GM19035 (cell line): ENCODE data around the gene DDA1.
"Not testable (repeated sequence)": the region's sequence is repeated elsewhere in the genome, so short reads cannot be mapped to it uniquely, and the experiment has no call there.

Experiments
- ATAC-seq: cut with Tn5 transposase; IDR thresholded peaks from one replicate; pipeline ENCODE4 v1.9.1; 2021; ENCODE audit not compliant: unreplicated experiment

DDA1 gene

DNA sequence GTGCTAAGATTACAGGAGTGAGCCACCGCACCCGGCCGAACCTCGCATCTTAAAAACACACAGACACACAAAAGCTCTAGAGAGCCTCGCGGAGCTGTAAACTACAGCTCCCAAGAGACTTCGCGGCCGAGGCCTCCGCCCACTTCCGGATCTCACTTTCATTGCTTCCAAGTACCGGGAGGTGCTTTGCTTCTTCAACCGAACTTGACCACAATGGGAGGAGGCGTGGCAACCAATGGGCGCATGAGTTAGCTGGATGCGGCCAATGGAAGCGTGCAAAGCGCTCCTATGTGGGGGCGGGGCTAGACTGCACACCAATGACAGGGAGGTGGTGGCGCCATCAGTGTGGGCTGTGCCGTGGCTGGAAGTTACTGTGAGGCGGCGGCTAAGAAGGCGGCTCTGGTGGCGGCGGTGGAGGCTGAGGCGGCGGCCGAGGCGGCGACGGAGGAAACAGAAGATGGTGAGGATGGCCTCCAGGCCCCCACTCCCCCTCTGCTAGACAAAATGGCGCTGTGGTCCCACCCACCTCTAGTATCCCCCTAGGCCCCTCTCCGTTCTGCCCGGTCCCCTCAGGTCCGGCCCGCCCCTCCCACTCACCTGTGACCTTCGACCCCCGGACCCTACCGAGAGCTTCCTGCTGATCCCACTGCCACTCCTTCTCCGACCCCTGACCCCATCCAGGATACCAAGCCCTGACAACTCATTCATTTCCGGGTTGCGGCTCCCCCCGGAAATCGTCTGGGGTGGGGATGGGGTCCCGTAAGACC lies at the start of gene DDA1:
TSS of gene DDA1 (plus strand) at position 366 of the 767 bp plus-strand sequence. CDS start at position 458, 92 bp downstream.
- peak; percentile 59 for ATAC-seq

DNA sequence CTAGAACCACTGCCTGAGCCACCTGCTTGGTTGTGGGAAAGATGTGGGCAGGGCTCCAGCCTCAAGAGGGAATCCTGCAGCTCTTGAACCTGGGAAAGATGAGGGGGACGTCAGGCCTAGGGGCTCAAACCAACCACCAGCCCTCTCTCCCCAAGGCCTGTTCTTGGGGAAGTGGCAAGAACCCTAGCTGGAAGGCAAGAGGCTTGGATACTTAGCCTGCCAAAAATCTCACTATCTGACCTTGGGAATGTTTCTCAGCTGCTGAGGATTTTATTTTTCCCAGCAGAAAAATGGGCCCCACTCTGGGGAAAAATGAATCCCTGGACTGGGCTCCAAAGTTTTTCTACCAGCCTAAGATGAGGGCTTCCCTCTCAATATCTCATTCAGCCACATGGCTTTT lies 49.4 kb upstream of the DDA1 start:
- no peak for ATAC-seq

GRCh38 chr19:17260842-17261325 lies 48.5 kb upstream of the DDA1 start:
- peak; percentile 88 for ATAC-seq

DNA sequence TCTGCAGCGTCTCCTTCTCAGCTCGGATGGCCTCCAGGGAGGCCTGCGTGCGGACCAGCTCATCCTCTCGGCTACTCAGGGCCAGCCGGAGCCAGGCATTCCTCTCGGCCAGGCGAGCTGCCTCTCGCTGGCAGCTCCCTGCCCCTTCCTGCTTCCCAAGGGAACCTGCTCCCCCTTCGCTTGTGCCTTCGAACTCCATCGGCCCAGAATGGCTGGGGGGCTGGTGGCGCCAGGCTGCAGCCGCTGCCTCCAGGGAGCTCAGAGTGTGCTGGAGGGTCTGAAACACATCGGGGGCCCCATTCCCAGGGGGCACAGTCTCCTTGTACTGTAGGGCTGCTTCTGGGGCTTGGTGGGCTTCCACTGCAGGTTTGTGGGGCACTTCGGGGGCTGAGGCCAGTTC lies 46.8 kb upstream of the DDA1 start:
- ATAC-seq, result no peak

DNA sequence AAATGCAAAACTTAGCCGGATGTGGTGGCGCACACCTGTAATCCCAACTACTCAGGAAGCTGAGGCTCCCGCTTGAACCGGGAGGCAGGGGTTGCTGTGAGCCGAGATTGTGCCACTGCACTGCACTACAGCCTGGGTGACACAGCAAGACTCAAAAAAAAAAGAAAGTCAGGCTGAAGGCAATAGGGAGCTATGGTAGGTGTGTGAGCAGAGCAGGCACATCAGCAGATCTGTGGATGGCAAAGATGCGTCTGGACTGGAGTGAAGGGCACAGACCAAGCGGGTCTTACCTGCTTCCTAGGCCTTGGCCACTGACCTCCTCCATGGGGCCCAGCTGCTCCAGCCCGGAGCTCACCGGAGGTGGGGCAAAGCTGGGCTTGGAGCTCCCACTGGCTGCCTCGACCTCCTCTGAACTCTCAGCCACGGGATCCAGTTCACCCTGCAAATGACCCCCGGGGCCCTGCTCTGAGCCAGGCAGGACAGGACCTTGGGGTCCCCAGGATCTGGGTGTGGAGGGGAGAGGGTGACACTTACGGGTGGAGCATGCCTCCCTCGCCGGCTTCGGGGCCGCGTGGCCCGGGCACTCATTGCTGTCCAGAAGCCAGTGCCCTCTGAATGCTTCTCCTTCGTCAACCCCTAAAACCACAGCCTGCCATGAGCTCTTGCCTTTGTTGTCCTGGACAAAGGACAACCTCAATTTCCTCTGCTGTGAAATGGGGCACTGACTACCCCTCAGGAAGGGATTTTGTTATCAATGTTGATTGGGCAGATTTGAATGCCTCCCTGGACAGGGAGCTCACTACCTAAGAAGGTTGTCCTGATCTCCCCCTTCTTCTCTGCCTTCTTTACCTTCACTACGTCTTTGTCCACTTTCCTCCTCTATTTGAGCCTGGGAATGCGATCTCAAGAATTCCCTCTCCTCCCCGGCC lies 45.4 kb upstream of the DDA1 start:
- ATAC-seq, result no peak

DNA sequence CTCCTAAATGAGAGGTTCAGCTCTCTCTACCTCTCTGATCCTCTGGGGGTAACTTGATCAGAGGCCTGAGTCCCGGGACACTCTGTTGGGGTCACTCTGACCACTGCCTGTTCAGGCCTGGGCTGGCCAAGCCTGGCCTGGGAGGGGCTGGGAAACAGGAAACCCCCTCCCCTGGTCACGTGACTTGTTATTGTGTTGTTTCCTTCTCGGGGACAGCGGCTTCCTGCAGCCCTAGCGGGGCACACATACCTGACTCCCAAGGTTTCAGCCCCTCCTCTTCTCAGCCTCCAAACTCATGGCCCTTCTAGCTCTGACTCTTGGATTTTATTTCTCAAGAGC lies 44.8 kb upstream of the DDA1 start, which contains the start of gene USHBP1:
TSS of gene USHBP1 (minus strand) at position 105 of the 339 bp plus-strand sequence. CDS start 446 bp downstream, outside the sequence.
- no peak for ATAC-seq

- no peak for ATAC-seq
Measured at GRCh38 chr19:17266026-17266425, 43.3 kb upstream of the DDA1 start.

GRCh38 chr19:17266589-17266974 lies 42.8 kb upstream of the DDA1 start:
- ATAC-seq, result no peak

DNA sequence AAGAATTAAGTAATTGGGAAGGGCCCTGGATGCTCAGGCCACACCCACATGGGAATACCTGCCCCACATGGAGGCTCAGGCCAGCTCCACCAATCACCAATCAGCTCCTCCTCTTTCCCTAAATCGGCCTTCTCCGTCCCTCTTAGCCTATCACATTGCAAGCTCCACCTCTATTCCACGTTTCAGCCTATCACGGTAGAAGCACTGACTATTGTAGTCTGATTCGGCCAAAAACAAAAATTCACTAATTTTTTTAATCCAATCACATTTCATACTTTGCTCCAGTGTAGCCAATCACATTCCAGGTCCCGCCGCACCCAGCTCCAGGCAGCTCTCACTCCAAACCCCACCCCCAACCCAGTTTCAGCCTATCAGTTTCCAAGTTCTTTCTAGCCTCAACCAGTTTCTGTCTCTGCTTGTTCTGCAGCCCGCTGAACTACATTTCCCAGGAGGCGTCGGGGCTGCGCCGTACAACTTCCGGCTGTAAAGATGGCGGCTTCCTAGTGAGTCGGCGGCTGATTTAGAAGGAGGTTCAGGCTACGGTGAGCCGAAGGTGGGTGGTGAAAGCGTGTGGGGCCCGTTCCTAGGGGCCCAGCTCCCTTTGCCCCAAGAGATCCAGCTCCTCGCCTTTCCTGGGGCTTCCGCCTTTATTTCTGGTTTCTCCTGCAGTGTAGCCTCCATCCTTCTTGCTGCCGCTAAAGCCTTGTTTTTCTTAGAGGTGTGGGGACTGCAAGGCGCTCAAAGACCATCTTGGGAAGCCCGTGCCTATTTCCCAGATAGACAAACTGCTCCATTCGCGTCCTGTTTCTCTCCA lies 42.2 kb upstream of the DDA1 start, which contains the start of gene BABAM1:
TSS of gene BABAM1 (plus strand) at position 469 of the 814 bp plus-strand sequence. CDS start 1,364 bp downstream, outside the sequence.
- peak; percentile 91 for ATAC-seq

DNA sequence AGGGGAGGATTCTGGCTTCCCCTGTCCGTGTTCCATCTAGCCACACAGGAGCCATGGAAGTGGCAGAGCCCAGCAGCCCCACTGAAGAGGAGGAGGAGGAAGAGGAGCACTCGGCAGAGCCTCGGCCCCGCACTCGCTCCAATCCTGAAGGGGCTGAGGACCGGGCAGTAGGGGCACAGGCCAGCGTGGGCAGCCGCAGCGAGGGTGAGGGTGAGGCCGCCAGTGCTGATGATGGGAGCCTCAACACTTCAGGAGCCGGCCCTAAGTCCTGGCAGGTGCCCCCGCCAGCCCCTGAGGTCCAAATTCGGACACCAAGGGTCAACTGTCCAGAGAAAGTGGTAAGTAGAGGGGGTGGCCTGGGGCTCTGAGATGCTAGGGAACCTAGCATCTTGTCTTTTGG lies 40.6 kb upstream of the DDA1 start:
- no peak for ATAC-seq

DNA sequence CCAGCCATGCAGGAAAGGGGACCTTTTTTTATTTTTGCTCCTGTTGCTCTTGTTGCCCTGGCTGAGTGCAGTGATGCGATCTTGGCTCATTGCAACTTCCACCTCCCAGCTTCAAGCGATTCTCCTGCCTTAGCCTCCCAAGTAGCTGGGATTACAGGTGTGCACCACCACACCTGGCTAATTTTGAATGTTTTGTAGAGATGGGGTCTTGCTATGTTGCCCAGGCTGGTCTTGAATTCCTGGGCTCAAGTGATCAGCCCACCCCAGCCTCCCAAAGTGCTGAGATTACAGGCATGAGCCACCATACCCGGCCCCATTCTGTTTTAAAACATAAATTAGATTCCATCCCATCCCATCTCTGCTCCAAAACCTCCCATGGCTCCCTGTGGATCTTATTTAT lies 34.5 kb upstream of the DDA1 start:
- ATAC-seq, result not testable (repeated sequence)

DNA sequence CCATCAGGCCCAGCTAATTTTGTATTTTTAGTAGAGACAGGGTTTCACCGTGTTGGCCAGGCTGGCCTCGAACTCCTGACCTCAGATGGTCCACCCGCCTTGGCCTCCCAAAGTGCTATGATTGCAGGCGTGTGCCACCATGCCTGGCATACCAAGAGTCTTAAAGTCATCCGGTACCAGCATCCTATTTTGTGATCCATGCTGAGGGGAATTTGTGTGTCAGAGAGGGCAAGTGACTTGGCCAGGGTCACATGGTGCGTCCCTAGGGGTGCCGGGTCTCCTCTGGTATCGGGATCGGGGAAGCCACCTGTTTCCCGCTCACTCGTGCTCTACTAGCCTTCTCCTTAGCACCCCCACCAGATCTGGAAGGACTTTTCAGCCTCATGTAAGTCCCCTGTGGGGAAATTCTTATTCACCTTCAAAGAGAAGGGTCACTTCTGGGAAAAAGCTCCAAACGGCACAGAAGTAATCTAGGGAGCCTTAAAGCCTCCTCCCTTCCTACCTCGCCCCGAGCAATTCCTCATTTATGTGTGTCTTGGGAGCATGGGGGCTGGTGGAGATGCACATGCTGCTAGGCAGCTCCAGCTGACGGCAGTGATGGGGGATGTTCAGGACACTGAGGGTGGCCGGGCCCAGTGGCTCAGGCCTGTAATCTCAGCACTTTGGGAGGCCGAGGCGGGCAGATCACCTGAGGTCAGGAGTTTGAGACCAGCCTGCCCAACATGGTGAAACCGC lies 33.8 kb upstream of the DDA1 start:
- ATAC-seq, result no peak

- no peak for ATAC-seq
Measured at GRCh38 chr19:17279436-17279835, 29.9 kb upstream of the DDA1 start.

DNA sequence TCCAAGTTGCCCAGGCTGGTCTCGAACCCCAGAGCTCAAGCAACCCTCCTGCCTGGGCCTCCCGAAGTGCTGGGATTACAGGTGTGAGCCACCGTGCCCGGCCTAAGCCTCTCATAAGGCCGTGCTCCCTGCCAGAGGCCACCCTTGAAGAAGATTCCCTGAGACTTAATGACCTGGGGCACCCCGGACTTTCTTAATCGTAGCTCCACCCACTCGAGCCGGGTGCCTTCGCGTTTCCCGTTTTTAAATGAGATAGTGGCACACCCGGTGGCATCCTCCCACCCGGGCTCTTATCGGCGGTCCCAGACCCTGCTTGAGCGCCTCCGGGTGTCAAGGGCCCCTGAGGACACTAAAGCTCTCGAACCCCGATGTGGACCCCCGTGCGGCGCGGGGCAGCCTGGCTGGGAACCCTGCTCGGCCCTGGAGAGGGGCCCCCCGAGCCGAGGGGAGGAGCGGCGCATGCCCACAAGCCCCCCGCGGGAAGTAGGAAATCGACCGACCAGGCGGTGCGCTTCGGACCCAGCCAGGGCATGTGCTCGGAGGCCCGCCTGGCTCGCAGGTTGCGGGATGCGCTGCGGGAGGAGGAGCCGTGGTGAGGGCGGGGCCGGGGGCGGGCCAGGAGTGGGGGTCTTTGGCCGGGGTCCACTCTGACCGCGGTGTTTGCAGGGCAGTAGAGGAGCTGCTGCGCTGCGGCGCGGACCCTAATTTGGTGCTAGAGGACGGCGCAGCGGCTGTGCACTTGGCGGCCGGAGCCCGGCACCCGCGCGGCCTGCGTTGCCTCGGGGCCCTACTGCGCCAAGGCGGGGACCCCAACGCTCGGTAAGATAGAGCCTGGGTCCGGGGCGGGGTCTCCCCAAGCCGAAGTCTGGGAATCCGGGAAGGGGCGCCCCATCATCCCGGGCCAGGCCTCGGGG lies 27.7 kb upstream of the DDA1 start, which contains the start of gene ANKLE1:
TSS of gene ANKLE1 (plus strand) at position 511 of the 914 bp plus-strand sequence. CDS start at position 531, 20 bp downstream.
- ATAC-seq, result peak; percentile 38

GRCh38 chr19:17282488-17283125 lies 26.8 kb upstream of the DDA1 start:
- ATAC-seq, result peak; percentile 72

GRCh38 chr19:17283504-17283996 lies 25.8 kb upstream of the DDA1 start:
- ATAC-seq, result no peak

DNA sequence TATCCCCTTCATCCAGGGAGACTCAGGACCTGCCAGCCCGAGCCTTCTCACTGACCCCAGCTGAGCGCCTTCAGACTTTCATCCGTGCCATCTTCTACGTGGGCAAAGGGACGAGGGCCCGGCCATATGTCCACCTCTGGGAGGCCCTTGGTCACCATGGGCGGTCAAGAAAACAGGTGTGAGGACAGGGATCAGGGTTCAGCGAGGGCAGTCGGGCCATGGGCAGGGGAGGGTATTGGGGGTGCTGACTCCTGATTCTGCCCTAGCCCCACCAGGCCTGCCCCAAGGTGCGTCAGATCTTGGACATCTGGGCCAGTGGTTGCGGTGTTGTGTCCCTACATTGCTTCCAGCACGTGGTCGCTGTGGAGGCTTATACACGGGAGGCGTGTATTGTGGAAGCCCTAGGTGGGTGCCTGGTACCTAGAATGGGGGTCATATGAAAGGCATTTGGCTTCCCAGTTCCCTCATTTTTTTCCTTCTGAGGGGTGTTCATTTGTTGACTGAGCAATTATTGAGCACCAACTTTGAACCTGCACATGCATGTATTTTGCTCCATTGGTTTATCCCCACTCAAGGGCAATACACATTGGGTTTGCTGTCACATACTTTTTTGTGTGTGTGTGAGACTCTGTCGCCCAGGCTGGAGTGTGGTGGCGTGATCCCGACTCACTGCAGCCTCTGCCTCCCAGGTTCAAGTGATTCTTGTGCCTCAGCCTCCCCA lies 23.8 kb upstream of the DDA1 start:
- no peak for ATAC-seq

DNA sequence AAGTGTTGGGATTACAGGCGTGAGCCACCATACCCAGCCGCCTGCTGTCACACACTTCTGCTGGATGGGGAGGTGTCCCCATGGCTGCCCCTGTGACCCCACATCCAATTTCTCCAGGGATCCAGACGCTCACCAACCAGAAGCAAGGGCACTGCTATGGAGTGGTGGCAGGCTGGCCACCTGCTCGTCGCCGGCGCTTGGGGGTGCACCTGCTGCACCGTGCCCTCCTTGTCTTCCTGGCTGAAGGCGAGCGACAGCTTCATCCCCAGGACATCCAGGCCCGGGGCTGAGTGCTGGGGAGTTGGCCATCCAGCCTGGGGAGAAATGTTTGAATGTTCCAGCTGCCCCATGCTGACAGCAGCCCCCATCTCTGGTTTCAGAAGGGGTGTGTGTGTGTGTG lies 23.1 kb upstream of the DDA1 start:
- ATAC-seq, result no peak
